Neutrophil (primary cell): Measurements from ENCODE around the gene CCL13.
A peak's percentile ranks its signal among the peaks of the same experiment; 100 is the strongest.

ENCODE experiments used
- H3K27ac ChIP-seq: fragments of 200-600 bp; sonication (generic); 2 replicates; pipeline ENCODE4 v1.5.1; 2016; ENCODE audit warnings: mild to moderate bottlenecking, moderate library complexity
- H3K27me3 ChIP-seq: fragments of 200-600 bp; sonication (generic); 2 replicates; pipeline ENCODE4 v1.6.0; 2016; ENCODE audit warnings: mild to moderate bottlenecking
- H3K36me3 ChIP-seq: fragments of 200-600 bp; sonication (generic); 2 replicates; pipeline ENCODE4 v1.5.1; 2017
- H3K4me1 ChIP-seq, 2 experiments: fragments of 200-600 bp in 1 of 2; sonication (generic) in 1 of 2; 1 replicate in 1 of 2; 2 replicates in 1 of 2; pipeline versions ENCODE4 v1.5.1 to v1.6.1; 2013 to 2016; ENCODE audit warnings: low read depth in 1 of 2, low read length in 1 of 2, mild to moderate bottlenecking in 1 of 2, moderate library complexity in 1 of 2; ENCODE audit not compliant: control insufficient read depth in 1 of 2, insufficient read depth in 1 of 2
- H3K4me3 ChIP-seq, 2 experiments: fragments of 200-600 bp in 1 of 2; sonication (generic) in 1 of 2; 1 replicate in 1 of 2; 2 replicates in 1 of 2; pipeline ENCODE4 v1.5.1; 2013 to 2016; ENCODE audit warnings: low read depth in 1 of 2, low read length in 1 of 2, mild to moderate bottlenecking in 1 of 2, moderate library complexity in 1 of 2
- H3K9me3 ChIP-seq: fragments of 200-600 bp; sonication (generic); 2 replicates; pipeline ENCODE4 v1.5.1; 2016
- CTCF ChIP-seq: fragments of 200-600 bp; sonication (generic); IDR thresholded peaks from 2 replicates; pipeline ENCODE4 v1.5.1; 2016; ENCODE audit warnings: antibody characterized with exemption

Gene CCL13

GRCh38 chr17:34400301-34400931, 44.1 kb downstream of the CCL13 start:
- peaks cover 37% of the 10 kb centered on the region for H3K27me3 ChIP-seq
- no peak overlapping the region for H3K27ac ChIP-seq
- H3K4me3 ChIP-seq = no peak overlapping the region
- H3K9me3 ChIP-seq = no peaks in the 10 kb centered on the region
- H3K36me3 ChIP-seq = no peaks in the 10 kb centered on the region
- no peak for TF ChIP-seq CTCF
- peaks cover 8 to 31% of the 10 kb centered on the region in 2 experiments for H3K4me1 ChIP-seq

GRCh38 chr17:34401165-34401564, 44.9 kb downstream of the CCL13 start:
- H3K4me3 ChIP-seq = no peak overlapping the region
- H3K4me1 ChIP-seq = peaks cover 8 to 31% of the 10 kb centered on the region in 2 experiments
- TF ChIP-seq CTCF = no peak
- H3K9me3 ChIP-seq = no peaks in the 10 kb centered on the region
- H3K36me3 ChIP-seq = no peaks in the 10 kb centered on the region
- H3K27me3 ChIP-seq = peaks cover 34% of the 10 kb centered on the region
- no peak overlapping the region for H3K27ac ChIP-seq

GRCh38 chr17:34403006-34403405, 46.7 kb downstream of the CCL13 start:
- TF ChIP-seq CTCF = no peak
- Histone ChIP-seq H3K4me3 (no peak overlapping the region), H3K36me3 (no peaks in the 10 kb centered on the region), H3K9me3 (no peaks in the 10 kb centered on the region), H3K4me1 (peaks cover 8 to 31% of the 10 kb centered on the region in 2 experiments), H3K27me3 (peaks cover 26% of the 10 kb centered on the region), H3K27ac (peak overlapping the region; percentile 45)

- no peaks in the 10 kb centered on the region for H3K36me3 ChIP-seq
- H3K9me3 ChIP-seq = no peaks in the 10 kb centered on the region
- H3K4me1 ChIP-seq = peaks cover 8 to 21% of the 10 kb centered on the region in 2 experiments
- peaks cover 40% of the 10 kb centered on the region for H3K27me3 ChIP-seq
- no peak overlapping the region for H3K4me3 ChIP-seq
- H3K27ac ChIP-seq = no peak overlapping the region
- no peak for TF ChIP-seq CTCF
Observed at GRCh38 chr17:34406226-34406625, 49.9 kb downstream of the CCL13 start.
